ENCODE data around the gene PHLDB2. TPM values are rescaled to one million over a fixed set of nuclear protein-coding genes. Genes with fewer than 3 reads are reported as not detected.
A peak's percentile ranks its signal among the peaks of the same experiment; 100 is the strongest.

Gene PHLDB2
- total RNA-seq, 1 donor from 2014 or later, result 54.3 TPM

DNA sequence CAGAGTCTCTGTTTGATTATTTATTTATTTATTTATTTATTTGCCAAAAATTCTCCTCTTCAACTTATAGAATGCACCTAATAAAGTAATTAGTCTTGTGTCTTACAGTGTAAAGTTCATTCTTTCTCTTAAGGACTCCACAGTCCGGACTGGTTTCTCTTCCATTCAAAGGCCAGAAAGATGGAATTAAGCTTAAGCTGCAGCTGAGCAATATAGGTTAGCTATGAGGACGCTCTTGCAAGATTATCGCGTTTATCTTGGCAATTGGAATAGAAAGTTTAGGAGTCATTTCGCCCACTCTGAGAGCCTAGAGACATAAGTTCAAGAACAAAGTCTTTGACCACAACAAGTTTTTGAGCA, 154.7 kb downstream of the PHLDB2 start:
- Histone ChIP-seq H3K9me3 (ENCODE audit: control insufficient read depth in 3 of 3, low read length in 3 of 3) (no peaks in the 10 kb centered on the region), H3K9ac (ENCODE audit: low read depth in 1 of 3, low read length in 3 of 3) (peak overlapping the region in 1 of 3 donors; percentile 10), H3K36me3 (ENCODE audit: control insufficient read depth in 3 of 3, insufficient read depth in 3 of 3, low read length in 3 of 3) (no peaks in the 10 kb centered on the region), H3K27ac (ENCODE audit: low read depth, low read length) (no peak overlapping the region), H3K27me3 (ENCODE audit: control insufficient read depth in 3 of 3, insufficient read depth in 3 of 3, low read length in 3 of 3) (no peaks in the 10 kb centered on the region), H3K4me3 (ENCODE audit: low read length in 3 of 3) (peak overlapping the region in 1 of 3 donors; percentile 65), H3K4me1 (ENCODE audit: control insufficient read depth in 3 of 3, insufficient read depth in 3 of 3, low read length in 3 of 3) (peaks cover 8 to 15% (median 9%) of the 10 kb centered on the region in 3 donors)

DNA sequence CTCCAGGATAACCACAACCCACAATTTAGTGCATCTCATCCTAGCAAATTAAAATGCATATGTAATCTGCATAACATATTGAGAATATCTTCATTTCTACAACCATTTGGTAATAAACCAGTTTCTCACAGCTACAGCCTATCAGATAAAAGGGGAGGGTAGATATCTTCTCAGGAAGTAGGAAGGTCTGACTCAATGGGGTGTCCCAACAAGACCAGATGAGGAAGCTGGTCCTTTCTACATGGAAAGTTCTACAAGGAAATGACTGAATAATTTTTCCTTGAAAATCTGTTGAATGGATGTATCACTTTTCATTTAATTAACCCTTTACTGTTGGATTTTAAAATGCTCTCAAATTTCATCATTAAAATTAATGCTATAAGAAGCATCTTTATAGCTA, 158.0 kb downstream of the PHLDB2 start:
- Histone ChIP-seq H3K27me3 (ENCODE audit: control insufficient read depth in 3 of 3, insufficient read depth in 3 of 3, low read length in 3 of 3) (no peaks in the 10 kb centered on the region), H3K4me1 (ENCODE audit: control insufficient read depth in 3 of 3, insufficient read depth in 3 of 3, low read length in 3 of 3) (peaks cover 5 to 10% (median 5%) of the 10 kb centered on the region in 3 donors), H3K9ac (ENCODE audit: low read depth in 1 of 3, low read length in 3 of 3) (no peak overlapping the region), H3K27ac (ENCODE audit: low read depth, low read length) (no peak overlapping the region), H3K36me3 (ENCODE audit: control insufficient read depth in 3 of 3, insufficient read depth in 3 of 3, low read length in 3 of 3) (no peaks in the 10 kb centered on the region), H3K4me3 (ENCODE audit: low read length in 3 of 3) (no peak overlapping the region), H3K9me3 (ENCODE audit: control insufficient read depth in 3 of 3, low read length in 3 of 3) (no peaks in the 10 kb centered on the region)

DNA sequence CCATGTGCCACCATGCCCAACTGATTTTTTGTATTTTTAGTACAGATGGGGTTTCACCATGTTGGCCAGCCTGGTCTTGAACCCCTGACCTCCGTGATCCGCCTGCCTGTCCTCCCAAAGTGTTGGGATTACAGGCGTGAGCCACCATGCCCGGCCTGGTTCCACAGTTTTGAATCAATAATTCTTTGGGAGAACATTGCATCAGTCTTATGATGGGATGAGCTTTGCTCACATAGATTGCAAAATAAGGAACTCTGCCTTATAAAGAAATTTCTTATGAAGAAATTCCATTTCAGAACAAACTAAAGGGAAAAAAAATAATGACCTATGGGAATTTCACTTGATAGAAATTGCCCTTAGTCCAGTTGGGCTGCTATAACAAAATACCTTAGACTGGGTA, 159.6 kb downstream of the PHLDB2 start:
- no peak overlapping the region for H3K27ac ChIP-seq (ENCODE audit: low read depth, low read length)
- no peak overlapping the region for H3K9ac ChIP-seq (ENCODE audit: low read depth in 1 of 3, low read length in 3 of 3)
- H3K27me3 ChIP-seq (ENCODE audit: control insufficient read depth in 3 of 3, insufficient read depth in 3 of 3, low read length in 3 of 3), result no peaks in the 10 kb centered on the region
- H3K4me3 ChIP-seq (ENCODE audit: low read length in 3 of 3), result no peak overlapping the region
- H3K4me1 ChIP-seq (ENCODE audit: control insufficient read depth in 3 of 3, insufficient read depth in 3 of 3, low read length in 3 of 3), result no peaks in the 10 kb centered on the region
- no peaks in the 10 kb centered on the region for H3K36me3 ChIP-seq (ENCODE audit: control insufficient read depth in 3 of 3, insufficient read depth in 3 of 3, low read length in 3 of 3)
- H3K9me3 ChIP-seq (ENCODE audit: control insufficient read depth in 3 of 3, low read length in 3 of 3), result no peaks in the 10 kb centered on the region

DNA sequence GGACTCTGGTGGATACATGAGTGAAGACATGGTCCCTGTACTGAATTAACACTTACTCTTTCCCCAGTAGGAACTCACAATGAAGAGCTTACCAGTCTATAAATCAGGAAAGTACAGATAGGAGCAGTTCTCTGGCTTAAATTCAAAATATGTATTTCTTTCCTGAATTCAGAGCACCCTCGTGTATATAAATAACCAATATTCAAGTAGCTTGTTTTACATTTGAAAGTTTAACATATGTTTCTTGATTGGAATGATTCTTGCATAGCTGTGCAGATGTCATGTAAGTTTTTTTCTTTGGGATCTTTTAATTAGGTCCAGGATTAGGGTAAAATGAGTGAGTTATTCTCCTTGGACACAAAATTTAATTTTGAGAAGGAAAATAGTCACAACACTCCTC, 160.7 kb downstream of the PHLDB2 start:
- no peak overlapping the region for H3K4me3 ChIP-seq (ENCODE audit: low read length in 3 of 3)
- no peaks in the 10 kb centered on the region for H3K27me3 ChIP-seq (ENCODE audit: control insufficient read depth in 3 of 3, insufficient read depth in 3 of 3, low read length in 3 of 3)
- no peaks in the 10 kb centered on the region for H3K4me1 ChIP-seq (ENCODE audit: control insufficient read depth in 3 of 3, insufficient read depth in 3 of 3, low read length in 3 of 3)
- no peaks in the 10 kb centered on the region for H3K9me3 ChIP-seq (ENCODE audit: control insufficient read depth in 3 of 3, low read length in 3 of 3)
- H3K27ac ChIP-seq (ENCODE audit: low read depth, low read length), result no peak overlapping the region
- H3K36me3 ChIP-seq (ENCODE audit: control insufficient read depth in 3 of 3, insufficient read depth in 3 of 3, low read length in 3 of 3), result no peaks in the 10 kb centered on the region
- no peak overlapping the region for H3K9ac ChIP-seq (ENCODE audit: low read depth in 1 of 3, low read length in 3 of 3)

DNA sequence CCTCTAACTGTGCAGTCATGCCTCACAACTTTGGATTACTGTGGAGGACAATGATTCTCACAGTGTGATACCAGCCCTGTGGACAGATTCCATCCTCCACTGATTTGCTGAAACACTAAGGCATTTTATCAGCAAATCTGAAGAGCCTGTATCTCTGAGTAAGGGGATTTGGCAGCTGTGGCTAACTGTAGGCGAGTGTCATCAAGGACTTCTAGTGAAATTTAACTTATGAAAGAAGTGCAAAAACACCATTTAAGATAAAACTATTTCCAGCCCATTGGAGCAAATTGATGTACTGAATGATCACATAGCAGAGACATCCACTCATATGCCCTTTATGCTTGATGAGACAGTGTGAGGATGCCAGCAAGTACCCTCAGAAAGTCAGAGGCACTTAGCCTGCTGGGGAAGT, 161.6 kb downstream of the PHLDB2 start:
- Histone ChIP-seq H3K27me3 (ENCODE audit: control insufficient read depth in 3 of 3, insufficient read depth in 3 of 3, low read length in 3 of 3) (no peaks in the 10 kb centered on the region), H3K27ac (ENCODE audit: low read depth, low read length) (no peak overlapping the region), H3K36me3 (ENCODE audit: control insufficient read depth in 3 of 3, insufficient read depth in 3 of 3, low read length in 3 of 3) (no peaks in the 10 kb centered on the region), H3K9me3 (ENCODE audit: control insufficient read depth in 3 of 3, low read length in 3 of 3) (no peaks in the 10 kb centered on the region), H3K4me3 (ENCODE audit: low read length in 3 of 3) (no peak overlapping the region), H3K9ac (ENCODE audit: low read depth in 1 of 3, low read length in 3 of 3) (no peak overlapping the region), H3K4me1 (ENCODE audit: control insufficient read depth in 3 of 3, insufficient read depth in 3 of 3, low read length in 3 of 3) (no peaks in the 10 kb centered on the region)

Other genes starting within 250 kb of the PHLDB2 start
- gene PLCXD2, start 184.6 kb upstream of the PHLDB2 start, total RNA-seq, result 0.52 TPM
- 25.1 TPM for gene ABHD10, start 119.8 kb downstream of the PHLDB2 start, total RNA-seq
- gene TAGLN3, start 139.7 kb downstream of the PHLDB2 start, total RNA-seq, result 0.52 TPM
- gene TMPRSS7, start 175.5 kb downstream of the PHLDB2 start, total RNA-seq, result not detected
- 3.7 TPM for gene C3orf52, start 227.1 kb downstream of the PHLDB2 start, total RNA-seq

All from skeletal muscle tissue (tissue), 4 donors.